Measurements from ENCODE around the gene CERS3. TPM values are rescaled to one million over a fixed set of nuclear protein-coding genes. Genes with fewer than 3 reads are reported as not detected.

CERS3 gene
- total RNA-seq, 1 experiment from 2014 or later: 0.11 TPM

GRCh38 chr15:100483370-100483769 lies 45.4 kb downstream of the CERS3 start:
- no peaks in the 10 kb centered on the region for H3K36me3 ChIP-seq (ENCODE audit: low read depth, low read length)
- BruUV-seq (replicated peaks): no TSS peak
- POLR2A ChIA-PET (ENCODE audit: unreplicated experiment): no interaction called here
- no peak for ATAC-seq
- no peak for DNase-seq
- TF ChIP-seq EZH2phosphoT487 (IDR thresholded peaks at IDR 0.05; ENCODE audit: borderline replicate concordance, low read length) (no peak), EZH2 (IDR thresholded peaks at IDR 0.05; ENCODE audit: low read length, unreplicated experiment) (no peak), CTCF (conservative IDR thresholded peaks at IDR 0.05; ENCODE audit: low read depth, low read length) (no peak)
- H3K9ac ChIP-seq (ENCODE audit: low read length): no peak overlapping the region
- no peaks in the 10 kb centered on the region for H3K4me1 ChIP-seq (ENCODE audit: insufficient read depth, low read length)
- H3K27ac ChIP-seq (ENCODE audit: low read length): no peak overlapping the region
- no peaks in the 10 kb centered on the region for H3F3A ChIP-seq (ENCODE audit: low read length, unreplicated experiment)
- H3K79me2 ChIP-seq (ENCODE audit: low read length): no peaks in the 10 kb centered on the region
- H2AFZ ChIP-seq (ENCODE audit: low read length): no peak overlapping the region
- H3K4me3 ChIP-seq (ENCODE audit: low read length): no peak overlapping the region
- H4K20me1 ChIP-seq (ENCODE audit: low read length): no peaks in the 10 kb centered on the region
- H3K9me3 ChIP-seq (ENCODE audit: low read length): peaks cover 6% of the 10 kb centered on the region
- H3K9me2 ChIP-seq (replicated peaks; ENCODE audit: low read length): no peaks in the 10 kb centered on the region
- peaks cover 28% of the 10 kb centered on the region for H3K27me3 ChIP-seq (ENCODE audit: low read length)
- no peak overlapping the region for H3K4me2 ChIP-seq (ENCODE audit: low read length)
- CTCF ChIA-PET: no interaction called here
- intact Hi-C loops (cut with micrococcal nuclease): no loop called here

GRCh38 chr15:100476805-100477204 lies 51.9 kb downstream of the CERS3 start:
- intact Hi-C loops (cut with micrococcal nuclease): no loop called here
- ChIA-PET CTCF (no interaction called here), POLR2A (ENCODE audit: unreplicated experiment) (no interaction called here)
- no TSS peak for BruUV-seq (replicated peaks)
- Histone ChIP-seq H3K4me2 (ENCODE audit: low read length) (no peak overlapping the region), H3K9me3 (ENCODE audit: low read length) (peaks cover 10% of the 10 kb centered on the region), H3K9ac (ENCODE audit: low read length) (no peak overlapping the region), H3K79me2 (ENCODE audit: low read length) (no peaks in the 10 kb centered on the region), H3K27me3 (ENCODE audit: low read length) (peaks cover 22% of the 10 kb centered on the region), H3K4me1 (ENCODE audit: insufficient read depth, low read length) (no peaks in the 10 kb centered on the region), H4K20me1 (ENCODE audit: low read length) (no peaks in the 10 kb centered on the region), H3F3A (ENCODE audit: low read length, unreplicated experiment) (no peaks in the 10 kb centered on the region), H3K4me3 (ENCODE audit: low read length) (no peak overlapping the region), H3K9me2 (replicated peaks; ENCODE audit: low read length) (no peaks in the 10 kb centered on the region), H3K36me3 (ENCODE audit: low read depth, low read length) (no peaks in the 10 kb centered on the region), H3K27ac (ENCODE audit: low read length) (no peak overlapping the region), H2AFZ (ENCODE audit: low read length) (no peak overlapping the region)
- DNase-seq (no peak), ATAC-seq (no peak)
- TF ChIP-seq CTCF (conservative IDR thresholded peaks at IDR 0.05; ENCODE audit: low read depth, low read length) (no peak), EZH2 (IDR thresholded peaks at IDR 0.05; ENCODE audit: low read length, unreplicated experiment) (no peak)

- intact Hi-C loops (cut with micrococcal nuclease): no loop called here
- Histone ChIP-seq H3K4me3 (ENCODE audit: low read length) (no peak overlapping the region), H3K27me3 (ENCODE audit: low read length) (peaks cover 44% of the 10 kb centered on the region), H4K20me1 (ENCODE audit: low read length) (no peaks in the 10 kb centered on the region), H3K4me2 (ENCODE audit: low read length) (no peak overlapping the region), H3K36me3 (ENCODE audit: low read depth, low read length) (no peaks in the 10 kb centered on the region), H3K27ac (ENCODE audit: low read length) (no peak overlapping the region), H3K9ac (ENCODE audit: low read length) (no peak overlapping the region), H3K9me2 (replicated peaks; ENCODE audit: low read length) (no peaks in the 10 kb centered on the region), H3K9me3 (ENCODE audit: low read length) (no peaks in the 10 kb centered on the region), H3K4me1 (ENCODE audit: insufficient read depth, low read length) (no peaks in the 10 kb centered on the region), H3F3A (ENCODE audit: low read length, unreplicated experiment) (no peaks in the 10 kb centered on the region), H2AFZ (ENCODE audit: low read length) (no peak overlapping the region), H3K79me2 (ENCODE audit: low read length) (no peaks in the 10 kb centered on the region)
- BruUV-seq (replicated peaks): no TSS peak
- DNase-seq (no peak), ATAC-seq (no peak)
- ChIA-PET POLR2A (ENCODE audit: unreplicated experiment) (no interaction called here), CTCF (no interaction called here)
- TF ChIP-seq CTCF (conservative IDR thresholded peaks at IDR 0.05; ENCODE audit: low read depth, low read length) (no peak), EZH2phosphoT487 (IDR thresholded peaks at IDR 0.05; ENCODE audit: borderline replicate concordance, low read length) (no peak), EZH2 (IDR thresholded peaks at IDR 0.05; ENCODE audit: low read length, unreplicated experiment) (no peak)
Observed at GRCh38 chr15:100472736-100473135, 56.0 kb downstream of the CERS3 start.

All from PC-3 (cell line).